Hepatocyte (in vitro differentiated cells): Measurements from ENCODE around the gene PTPRU. TPM values are rescaled to one million over a fixed set of nuclear protein-coding genes. Genes with fewer than 3 reads are reported as not detected.

Source experiments
- DNase-seq: peaks from one replicate; pipeline ENCODE4 v3.0.0-alpha.2; 2016; ENCODE audit warnings: low spot score
- H2AFZ ChIP-seq: fragments of 200-600 bp; sonication (generic); 2 replicates; pipeline ENCODE4 v1.6.0; 2016; ENCODE audit warnings: antibody characterized with exemption, mild to moderate bottlenecking
- H3K27ac ChIP-seq: fragments of 200-600 bp; sonication (generic); 2 replicates; pipeline ENCODE4 v1.5.1; 2016; ENCODE audit warnings: mild to moderate bottlenecking
- H3K27me3 ChIP-seq: fragments of 200-600 bp; sonication (generic); 2 replicates; pipeline ENCODE4 v1.6.1; 2016
- H3K36me3 ChIP-seq: fragments of 200-600 bp; sonication (generic); replicated peaks from 2 replicates; pipeline ENCODE4 v1.5.1; 2016; ENCODE audit warnings: low read depth; ENCODE audit not compliant: insufficient read depth
- H3K4me1 ChIP-seq: fragments of 200-600 bp; sonication (generic); 2 replicates; pipeline ENCODE4 v1.5.1; 2016; ENCODE audit warnings: mild to moderate bottlenecking, moderate library complexity; ENCODE audit not compliant: insufficient read depth
- H3K4me2 ChIP-seq: fragments of 200-600 bp; sonication (generic); 2 replicates; pipeline ENCODE4 v1.6.0; 2016
- H3K4me3 ChIP-seq: fragments of 200-600 bp; sonication (generic); 2 replicates; pipeline ENCODE4 v1.5.1; 2016; ENCODE audit warnings: mild to moderate bottlenecking
- H3K79me2 ChIP-seq: fragments of 200-600 bp; sonication (generic); 2 replicates; pipeline ENCODE4 v1.6.0; 2017; ENCODE audit warnings: mild to moderate bottlenecking
- H3K9me2 ChIP-seq: fragments of 200-600 bp; sonication (generic); replicated peaks from 2 replicates; pipeline ENCODE4 v1.6.0; 2017; ENCODE audit warnings: mild to moderate bottlenecking; ENCODE audit not compliant: insufficient read depth
- H3K9me3 ChIP-seq: fragments of 200-600 bp; sonication (generic); 2 replicates; pipeline ENCODE4 v1.5.1; 2016; ENCODE audit warnings: low read depth, mild to moderate bottlenecking
- H4K20me1 ChIP-seq: fragments of 200-600 bp; sonication (generic); 2 replicates; pipeline ENCODE4 v1.6.0; 2016; ENCODE audit warnings: mild to moderate bottlenecking; ENCODE audit not compliant: insufficient read depth, poor library complexity, severe bottlenecking
- EZH2 ChIP-seq: fragments of 200-600 bp; sonication (generic); IDR thresholded peaks from 2 replicates; pipeline ENCODE4 v1.6.1; 2016; ENCODE audit warnings: antibody characterized with exemption, mild to moderate bottlenecking, borderline replicate concordance
- EZH2phosphoT487 ChIP-seq: fragments of 200-600 bp; sonication (generic); IDR thresholded peaks from one replicate; pipeline ENCODE4 v1.6.1; 2018; ENCODE audit warnings: antibody characterized with exemption, mild to moderate bottlenecking, low read depth, moderate library complexity; ENCODE audit not compliant: unreplicated experiment, severe bottlenecking
- WGBS: methylation state at CpG from one replicate; pipeline ENCODE4 v1.1.6; 2016; ENCODE audit warnings: low lambda C conversion rate; ENCODE audit errors: missing lambda C conversion rate; 5-methylcytosine and 5-hydroxymethylcytosine counted together
- polyA plus RNA-seq: library from polyadenylated mRNA; unstranded; fragments of >200 nt; fragmentation: Nextera tagmentation; extraction: Ambion mirVana; gene quantifications from 2 replicates; pipeline ENCODE4 v1.2.1, GENCODE V29; 2016
- total RNA-seq: library from RNA; depleted of rRNA; stranded (reverse); fragments of >200 nt; gene quantifications from 2 replicates; pipeline ENCODE4 v1.2.3, GENCODE V29; 2014
- TF ChIP-seq, protein P1 (sequence below): fragments of 200-600 bp; sonication (generic); IDR thresholded peaks from 2 replicates; pipeline ENCODE4 v1.5.1; 2016; ENCODE audit warnings: antibody characterized with exemption, mild to moderate bottlenecking; ENCODE audit not compliant: poor library complexity

PTPRU gene
- total and polyA plus RNA-seq, 2 experiments from 2014 or later, result 34.3 to 38.7 TPM

DNA sequence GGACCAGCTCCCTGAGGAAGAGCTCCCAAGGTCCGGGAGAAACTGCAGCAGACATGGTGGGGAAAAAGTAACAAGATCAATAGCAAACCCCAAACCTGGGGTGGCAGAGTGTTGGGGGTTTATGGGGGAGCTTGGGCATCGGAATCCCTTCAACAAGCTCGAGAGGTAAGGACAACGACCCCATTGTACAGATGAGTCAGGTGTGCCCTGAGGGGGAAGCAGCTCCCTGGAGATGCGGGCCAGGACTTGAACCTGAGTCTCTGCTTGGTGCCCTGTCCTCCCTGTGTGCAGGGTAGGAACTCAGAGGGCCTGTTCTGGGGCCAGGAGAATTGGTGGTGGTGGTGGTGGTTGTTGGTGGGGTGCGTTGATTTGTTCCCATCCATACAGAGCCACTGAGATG, 125.4 kb downstream of the PTPRU start:
- no peak overlapping the region for H3K27ac ChIP-seq
- H3K9me3 ChIP-seq, result no peaks in the 10 kb centered on the region
- no peaks in the 10 kb centered on the region for H3K4me1 ChIP-seq
- no peak overlapping the region for H3K4me2 ChIP-seq
- H3K79me2 ChIP-seq, result no peaks in the 10 kb centered on the region
- TF ChIP-seq, protein P1, sequence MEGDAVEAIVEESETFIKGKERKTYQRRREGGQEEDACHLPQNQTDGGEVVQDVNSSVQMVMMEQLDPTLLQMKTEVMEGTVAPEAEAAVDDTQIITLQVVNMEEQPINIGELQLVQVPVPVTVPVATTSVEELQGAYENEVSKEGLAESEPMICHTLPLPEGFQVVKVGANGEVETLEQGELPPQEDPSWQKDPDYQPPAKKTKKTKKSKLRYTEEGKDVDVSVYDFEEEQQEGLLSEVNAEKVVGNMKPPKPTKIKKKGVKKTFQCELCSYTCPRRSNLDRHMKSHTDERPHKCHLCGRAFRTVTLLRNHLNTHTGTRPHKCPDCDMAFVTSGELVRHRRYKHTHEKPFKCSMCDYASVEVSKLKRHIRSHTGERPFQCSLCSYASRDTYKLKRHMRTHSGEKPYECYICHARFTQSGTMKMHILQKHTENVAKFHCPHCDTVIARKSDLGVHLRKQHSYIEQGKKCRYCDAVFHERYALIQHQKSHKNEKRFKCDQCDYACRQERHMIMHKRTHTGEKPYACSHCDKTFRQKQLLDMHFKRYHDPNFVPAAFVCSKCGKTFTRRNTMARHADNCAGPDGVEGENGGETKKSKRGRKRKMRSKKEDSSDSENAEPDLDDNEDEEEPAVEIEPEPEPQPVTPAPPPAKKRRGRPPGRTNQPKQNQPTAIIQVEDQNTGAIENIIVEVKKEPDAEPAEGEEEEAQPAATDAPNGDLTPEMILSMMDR, result no peak
- TF ChIP-seq EZH2 (no peak), EZH2phosphoT487 (no peak)
- DNase-seq, result no peak
- H3K36me3 ChIP-seq, result no peaks in the 10 kb centered on the region
- H4K20me1 ChIP-seq, result no peaks in the 10 kb centered on the region
- H3K9me2 ChIP-seq, result no peaks in the 10 kb centered on the region
- peaks cover 3% of the 10 kb centered on the region for H3K27me3 ChIP-seq
- no peak overlapping the region for H2AFZ ChIP-seq
- 89% methylated on average over 6 of the region's 6 CpGs for WGBS
- no peak overlapping the region for H3K4me3 ChIP-seq

DNA sequence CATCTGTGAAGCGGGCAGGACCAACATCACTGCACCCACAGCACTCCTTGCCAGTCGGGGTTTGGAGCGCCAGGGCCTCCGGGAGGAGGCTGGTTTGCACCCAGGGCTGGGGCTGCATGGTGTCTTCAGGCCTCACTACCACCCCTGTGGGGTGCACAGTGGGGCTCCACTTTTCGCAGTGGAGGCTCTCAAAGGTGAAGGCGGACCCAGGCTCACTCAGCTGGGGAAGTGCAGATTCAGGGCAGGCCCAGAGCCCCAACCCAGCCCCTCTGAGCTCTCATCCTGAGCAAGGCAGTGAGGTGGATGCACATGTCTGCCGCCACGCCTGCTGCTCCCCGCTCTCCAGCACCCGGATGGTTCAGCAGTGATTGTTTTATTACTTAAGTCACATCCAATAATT, 125.8 kb downstream of the PTPRU start:
- H3K27ac ChIP-seq, result no peak overlapping the region
- no peak overlapping the region for H2AFZ ChIP-seq
- 91% methylated on average over 10 of the region's 10 CpGs for WGBS

DNA sequence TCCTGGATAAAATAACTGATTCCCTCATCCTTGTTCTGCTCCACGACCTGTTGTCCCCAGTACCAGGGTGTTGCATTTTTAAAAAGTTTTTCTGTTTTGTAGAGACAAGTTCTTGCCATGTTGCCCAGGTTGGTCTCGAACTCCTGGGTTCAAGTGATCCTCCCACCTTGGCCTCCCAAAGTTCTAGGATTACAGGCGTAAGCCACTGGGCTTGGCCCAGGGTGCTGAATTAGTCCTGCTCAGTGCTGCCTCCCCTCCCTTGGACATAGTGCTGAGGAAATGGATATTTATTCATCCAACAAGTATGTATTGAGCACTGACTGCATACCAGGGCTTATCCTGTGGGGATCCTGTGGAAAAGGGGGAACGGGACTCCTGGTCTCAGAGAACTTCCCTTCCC, 126.4 kb downstream of the PTPRU start:
- H3K4me2 ChIP-seq, result no peak overlapping the region
- peaks cover 3% of the 10 kb centered on the region for H3K27me3 ChIP-seq
- H3K79me2 ChIP-seq, result no peaks in the 10 kb centered on the region
- no peaks in the 10 kb centered on the region for H3K4me1 ChIP-seq
- H2AFZ ChIP-seq, result no peak overlapping the region
- 89% methylated on average over 4 of the region's 4 CpGs for WGBS
- H3K9me2 ChIP-seq, result no peaks in the 10 kb centered on the region
- TF ChIP-seq EZH2 (no peak), EZH2phosphoT487 (no peak)
- TF ChIP-seq, protein P1, result no peak
- H3K9me3 ChIP-seq, result no peaks in the 10 kb centered on the region
- no peaks in the 10 kb centered on the region for H4K20me1 ChIP-seq
- no peaks in the 10 kb centered on the region for H3K36me3 ChIP-seq
- H3K4me3 ChIP-seq, result no peak overlapping the region
- H3K27ac ChIP-seq, result no peak overlapping the region
- DNase-seq, result no peak

More for the DNA sequence above, 125.8 kb downstream of the PTPRU start:
- Histone ChIP-seq H3K4me2 (no peak overlapping the region), H3K36me3 (no peaks in the 10 kb centered on the region), H3K4me3 (no peak overlapping the region), H3K79me2 (no peaks in the 10 kb centered on the region), H3K27me3 (peaks cover 3% of the 10 kb centered on the region), H4K20me1 (no peaks in the 10 kb centered on the region), H3K9me2 (no peaks in the 10 kb centered on the region), H3K9me3 (no peaks in the 10 kb centered on the region), H3K4me1 (no peaks in the 10 kb centered on the region)
- no peak for DNase-seq
- TF ChIP-seq EZH2 (no peak), EZH2phosphoT487 (no peak)
- TF ChIP-seq, protein P1, result no peak

DNA sequence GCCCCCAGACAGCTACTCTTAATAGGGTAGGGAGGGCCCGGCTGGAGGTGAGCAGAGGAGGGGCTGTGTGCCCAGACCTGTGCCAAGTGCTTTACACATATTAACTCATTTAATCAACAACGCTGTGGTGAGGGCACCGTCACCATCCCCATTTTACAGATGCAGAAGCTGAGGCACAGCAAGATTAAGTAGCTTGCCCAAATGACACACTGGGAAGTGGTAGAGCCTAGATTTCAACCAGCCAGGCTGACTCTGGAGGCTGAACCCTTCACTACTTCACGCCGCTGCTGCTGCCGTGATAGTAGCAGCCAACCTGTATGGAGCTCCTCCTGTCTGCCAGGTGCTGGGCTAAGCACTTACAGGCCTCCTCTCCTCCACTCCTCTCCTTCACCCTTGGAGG, 127.2 kb downstream of the PTPRU start:
- Histone ChIP-seq H3K9me2 (no peaks in the 10 kb centered on the region), H3K9me3 (no peaks in the 10 kb centered on the region), H3K36me3 (no peaks in the 10 kb centered on the region), H2AFZ (no peak overlapping the region), H3K4me2 (no peak overlapping the region), H3K27ac (no peak overlapping the region), H4K20me1 (no peaks in the 10 kb centered on the region), H3K27me3 (peaks cover 3% of the 10 kb centered on the region), H3K4me1 (no peaks in the 10 kb centered on the region), H3K4me3 (no peak overlapping the region), H3K79me2 (no peaks in the 10 kb centered on the region)
- no peak for DNase-seq
- WGBS, result 88% methylated on average over 6 of the region's 6 CpGs
- TF ChIP-seq EZH2phosphoT487 (no peak), EZH2 (no peak)
- TF ChIP-seq, protein P1, result no peak
